Neuronal stem cell (in vitro differentiated cells): ENCODE results near the gene WWOX.
"Not testable (repeated sequence)": the region's sequence is repeated elsewhere in the genome, so short reads cannot be mapped to it uniquely, and the experiment has no call there.

Source experiments
- DNase-seq: peaks from one replicate; pipeline ENCODE4 v3.0.0-alpha.2; 2013; ENCODE audit warnings: low spot score
- H2AFZ ChIP-seq: one replicate; pipeline ENCODE4 v1.6.1; 2013; ENCODE audit warnings: mild to moderate bottlenecking, low read length, inconsistent platforms
- H2AK5ac ChIP-seq: 2 replicates; pipeline ENCODE4 v1.6.1; 2013; ENCODE audit warnings: low read depth, mild to moderate bottlenecking, inconsistent platforms, low read length, moderate library complexity, mixed read lengths
- H2BK120ac ChIP-seq: 2 replicates; pipeline ENCODE4 v1.6.1; 2013; ENCODE audit warnings: low read depth, mild to moderate bottlenecking, inconsistent platforms, low read length, moderate library complexity, mixed read lengths
- H2BK12ac ChIP-seq: one replicate; pipeline ENCODE4 v1.6.1; 2013; ENCODE audit warnings: low read length, inconsistent platforms
- H2BK15ac ChIP-seq: 2 replicates; pipeline ENCODE4 v1.6.1; 2013; ENCODE audit warnings: mild to moderate bottlenecking, low read length, inconsistent platforms, mixed read lengths
- H2BK5ac ChIP-seq: one replicate; pipeline ENCODE4 v1.6.1; 2013; ENCODE audit warnings: inconsistent platforms, mild to moderate bottlenecking, low read length, moderate library complexity
- H3K14ac ChIP-seq: one replicate; pipeline ENCODE4 v1.6.1; 2013; ENCODE audit warnings: low read length, inconsistent platforms
- H3K18ac ChIP-seq: 2 replicates; pipeline ENCODE4 v1.6.1; 2013; ENCODE audit warnings: low read length, inconsistent platforms
- H3K23ac ChIP-seq: 2 replicates; pipeline ENCODE4 v1.6.1; 2013; ENCODE audit warnings: low read depth, mild to moderate bottlenecking, mixed read lengths, low read length, inconsistent platforms; ENCODE audit not compliant: poor library complexity
- H3K27ac ChIP-seq: replicated peaks from 3 replicates; pipeline ENCODE4 v1.5.1; 2013; ENCODE audit warnings: low read length, inconsistent platforms
- H3K27me3 ChIP-seq, 3 experiments: 2 replicates each; pipeline ENCODE4 v1.6.1; 2013; ENCODE audit warnings: low read length in 3 of 3, mild to moderate bottlenecking in 2 of 3, inconsistent platforms in 1 of 3, low read depth in 1 of 3, mixed read lengths in 1 of 3, moderate library complexity in 1 of 3; ENCODE audit not compliant: control insufficient read depth in 3 of 3, insufficient read depth in 3 of 3
- H3K36me3 ChIP-seq, 2 donors: replicated peaks in 1 of 2; 2 replicates each; pipeline ENCODE4 v1.6.1; 2013; ENCODE audit warnings: low read length in 2 of 2; ENCODE audit not compliant: control insufficient read depth in 2 of 2, insufficient read depth in 2 of 2
- H3K4ac ChIP-seq: 2 replicates; pipeline ENCODE4 v1.6.1; 2013; ENCODE audit warnings: inconsistent platforms, mild to moderate bottlenecking, low read length, moderate library complexity
- H3K4me1 ChIP-seq, 2 donors: 1 replicate in 1 of 2; 2 replicates in 1 of 2; pipeline ENCODE4 v1.6.1; 2013; ENCODE audit warnings: low read length in 2 of 2, low read depth in 1 of 2; ENCODE audit not compliant: control insufficient read depth in 2 of 2, insufficient read depth in 1 of 2
- H3K4me2 ChIP-seq: one replicate; pipeline ENCODE4 v1.6.1; 2013; ENCODE audit warnings: mild to moderate bottlenecking, low read length, inconsistent platforms; ENCODE audit not compliant: insufficient read depth, poor library complexity, severe bottlenecking
- H3K4me3 ChIP-seq, 2 donors: 2 replicates each; pipeline ENCODE4 v1.5.1; 2013; ENCODE audit warnings: low read length in 2 of 2, mild to moderate bottlenecking in 2 of 2, inconsistent platforms in 1 of 2, moderate library complexity in 1 of 2
- H3K79me1 ChIP-seq: one replicate; pipeline ENCODE4 v1.6.1; 2013; ENCODE audit warnings: low read depth, mild to moderate bottlenecking, inconsistent platforms, low read length, moderate library complexity
- H3K9ac ChIP-seq: one replicate; pipeline ENCODE4 v1.6.1; 2013; ENCODE audit warnings: mild to moderate bottlenecking, low read depth, low read length, inconsistent platforms; ENCODE audit not compliant: poor library complexity
- H3K9me3 ChIP-seq, 2 donors: replicated peaks in 1 of 2; 2 replicates each; pipeline versions ENCODE3 to v1.6.1; 2013; ENCODE audit warnings: low read length in 2 of 2, mild to moderate bottlenecking in 2 of 2, inconsistent platforms in 1 of 2, low read depth in 1 of 2, mixed read lengths in 1 of 2, moderate library complexity in 1 of 2; ENCODE audit not compliant: control insufficient read depth in 2 of 2, insufficient read depth in 1 of 2
- H4K8ac ChIP-seq: one replicate; pipeline ENCODE4 v1.6.1; 2013; ENCODE audit warnings: low read depth, mild to moderate bottlenecking, inconsistent platforms, low read length, moderate library complexity
- H4K91ac ChIP-seq: one replicate; pipeline ENCODE4 v1.6.1; 2013; ENCODE audit warnings: low read length, low read depth, mild to moderate bottlenecking, inconsistent platforms; ENCODE audit not compliant: poor library complexity
- WGBS, 2 donors: extraction: QIAGEN DNeasy Blood & Tissue Kit; methylation state at CpG; one replicate each; pipeline ENCODE4 v1.1.7; 2013; ENCODE audit warnings: missing lambda C conversion rate in 2 of 2, mixed read lengths in 1 of 2; ENCODE audit not compliant: insufficient read length in 2 of 2, insufficient replicate concordance in 1 of 2; ENCODE audit errors: extremely low coverage in 2 of 2; 5-methylcytosine and 5-hydroxymethylcytosine counted together

WWOX gene

GRCh38 chr16:78689028-78689427 is 589.6 kb downstream of the WWOX start:
- H3K14ac ChIP-seq, result no peak overlapping the region
- no peak overlapping the region for H4K91ac ChIP-seq
- H3K27me3 ChIP-seq, result no peaks in the 10 kb centered on the region
- no peaks in the 10 kb centered on the region for H3K9me3 ChIP-seq
- H3K4ac ChIP-seq, result no peak overlapping the region
- no peak overlapping the region for H2AFZ ChIP-seq
- H3K4me2 ChIP-seq, result no peak overlapping the region
- DNase-seq, result no peak
- no peaks in the 10 kb centered on the region for H3K79me1 ChIP-seq
- WGBS, 2 donors, result no CpG with 5 or more reads among the region's 2 CpGs
- H3K27ac ChIP-seq, result no peak overlapping the region
- H3K4me3 ChIP-seq, result no peak overlapping the region
- H3K23ac ChIP-seq, result no peak overlapping the region
- no peak overlapping the region for H2BK120ac ChIP-seq
- H2AK5ac ChIP-seq, result no peak overlapping the region
- H3K36me3 ChIP-seq, result no peaks in the 10 kb centered on the region
- no peak overlapping the region for H4K8ac ChIP-seq
- no peak overlapping the region for H2BK5ac ChIP-seq
- no peak overlapping the region for H2BK15ac ChIP-seq
- no peak overlapping the region for H3K18ac ChIP-seq
- no peak overlapping the region for H3K9ac ChIP-seq
- no peak overlapping the region for H2BK12ac ChIP-seq
- H3K4me1 ChIP-seq, result no peaks in the 10 kb centered on the region

GRCh38 chr16:78689536-78689935 is 590.1 kb downstream of the WWOX start:
- H3K14ac ChIP-seq, result no peak overlapping the region
- H3K79me1 ChIP-seq, result no peaks in the 10 kb centered on the region
- H4K8ac ChIP-seq, result no peak overlapping the region
- H4K91ac ChIP-seq, result no peak overlapping the region
- no peak overlapping the region for H2BK120ac ChIP-seq
- no peaks in the 10 kb centered on the region for H3K27me3 ChIP-seq
- no peaks in the 10 kb centered on the region for H3K9me3 ChIP-seq
- H2BK15ac ChIP-seq, result no peak overlapping the region
- no peak overlapping the region for H2AK5ac ChIP-seq
- H3K23ac ChIP-seq, result no peak overlapping the region
- no peak overlapping the region for H3K27ac ChIP-seq
- H3K4me2 ChIP-seq, result no peak overlapping the region
- peaks cover 0 to 5% of the 10 kb centered on the region in 2 donors for H3K4me1 ChIP-seq
- no peak overlapping the region for H3K4ac ChIP-seq
- no peak overlapping the region for H2AFZ ChIP-seq
- H3K18ac ChIP-seq, result no peak overlapping the region
- no peak overlapping the region for H3K9ac ChIP-seq
- H3K36me3 ChIP-seq, result no peaks in the 10 kb centered on the region
- no peak for DNase-seq
- H2BK12ac ChIP-seq, result no peak overlapping the region
- H2BK5ac ChIP-seq, result no peak overlapping the region
- no peak overlapping the region for H3K4me3 ChIP-seq

GRCh38 chr16:78690510-78690909 is 591.1 kb downstream of the WWOX start:
- DNase-seq, result no peak
- no peak overlapping the region for H3K18ac ChIP-seq
- no peak overlapping the region for H3K27ac ChIP-seq
- no peak overlapping the region for H3K4me3 ChIP-seq
- WGBS, 2 donors, result no CpG with 5 or more reads among the region's 4 CpGs
- H4K8ac ChIP-seq, result no peak overlapping the region
- H3K36me3 ChIP-seq, result no peaks in the 10 kb centered on the region
- H3K4ac ChIP-seq, result no peak overlapping the region
- no peak overlapping the region for H2BK12ac ChIP-seq
- H3K4me1 ChIP-seq, result peaks cover 0 to 5% of the 10 kb centered on the region in 2 donors
- H3K14ac ChIP-seq, result no peak overlapping the region
- H3K9ac ChIP-seq, result no peak overlapping the region
- H3K79me1 ChIP-seq, result no peaks in the 10 kb centered on the region
- H4K91ac ChIP-seq, result no peak overlapping the region
- no peaks in the 10 kb centered on the region for H3K9me3 ChIP-seq
- no peak overlapping the region for H2AK5ac ChIP-seq
- H3K4me2 ChIP-seq, result no peak overlapping the region
- H2BK15ac ChIP-seq, result no peak overlapping the region
- H2AFZ ChIP-seq, result no peak overlapping the region
- H3K27me3 ChIP-seq, result no peaks in the 10 kb centered on the region
- H3K23ac ChIP-seq, result no peak overlapping the region
- no peak overlapping the region for H2BK120ac ChIP-seq
- no peak overlapping the region for H2BK5ac ChIP-seq

GRCh38 chr16:78691746-78692145 is 592.3 kb downstream of the WWOX start:
- not testable (repeated sequence) for H2BK12ac ChIP-seq, H2BK5ac ChIP-seq, H4K8ac ChIP-seq, H3K4me3 ChIP-seq, H3K27ac ChIP-seq, H3K4me2 ChIP-seq, H4K91ac ChIP-seq, DNase-seq, H3K18ac ChIP-seq, H3K23ac ChIP-seq, H2BK15ac ChIP-seq, H3K9me3 ChIP-seq, H3K79me1 ChIP-seq, H3K27me3 ChIP-seq, H2BK120ac ChIP-seq, H2AK5ac ChIP-seq, H3K4ac ChIP-seq, H2AFZ ChIP-seq, H3K4me1 ChIP-seq, H3K14ac ChIP-seq, H3K36me3 ChIP-seq, H3K9ac ChIP-seq
- no CpG with 5 or more reads among the region's 3 CpGs for WGBS, 2 donors
